T-helper 2 cell treated with Interferon-gamma antibody and Interleukin-4, amounts not matched to agents 5 μg/mL and 100 μg/mL, for 36 hours (primary cell): Measurements from ENCODE around the gene IVNS1ABP.
"Not testable (repeated sequence)": the region's sequence is repeated elsewhere in the genome, so short reads cannot be mapped to it uniquely, and the experiment has no call there.

Experiments used
- DNase-seq: peaks from one replicate; pipeline ENCODE4 v3.0.0; 2021; ENCODE audit warnings: low spot score
- H3K27ac Mint-ChIP-seq: one replicate; pipeline ENCODE4 v1.8.0; 2021; ENCODE audit warnings: mild to moderate bottlenecking, mixed read lengths
- H3K27me3 Mint-ChIP-seq: one replicate; pipeline ENCODE4 v1.8.0; 2021; ENCODE audit warnings: low read depth, mixed read lengths
- H3K36me3 Mint-ChIP-seq: one replicate; pipeline ENCODE4 v1.8.0; 2021; ENCODE audit warnings: low read depth, mixed read lengths
- H3K4me1 Mint-ChIP-seq: one replicate; pipeline ENCODE4 v1.8.0; 2021; ENCODE audit warnings: low read depth, mixed read lengths
- H3K4me3 Mint-ChIP-seq: one replicate; pipeline ENCODE4 v1.8.0; 2022; ENCODE audit warnings: mild to moderate bottlenecking, moderate library complexity, mixed read lengths
- H3K9me3 Mint-ChIP-seq: one replicate; pipeline ENCODE4 v1.8.0; 2021; ENCODE audit warnings: mixed read lengths

The IVNS1ABP gene

GRCh38 chr1:185317034-185317885 is at the start of gene IVNS1ABP:
Gene IVNS1ABP (minus strand): TSS chr1:185317243. CDS start chr1:185309493, 7,750 bp downstream.
- peak; percentile 93 for DNase-seq
- Mint-ChIP-seq H3K36me3 (peaks cover 42% of the 10 kb centered on the region), H3K9me3 (peaks cover 7% of the 10 kb centered on the region), H3K4me3 (peak within 1 kb of the TSS; percentile 99), H3K27ac (peak within 1 kb of the TSS; percentile 97), H3K27me3 (no peaks in the 10 kb centered on the region), H3K4me1 (peaks cover 49% of the 10 kb centered on the region)

DNA sequence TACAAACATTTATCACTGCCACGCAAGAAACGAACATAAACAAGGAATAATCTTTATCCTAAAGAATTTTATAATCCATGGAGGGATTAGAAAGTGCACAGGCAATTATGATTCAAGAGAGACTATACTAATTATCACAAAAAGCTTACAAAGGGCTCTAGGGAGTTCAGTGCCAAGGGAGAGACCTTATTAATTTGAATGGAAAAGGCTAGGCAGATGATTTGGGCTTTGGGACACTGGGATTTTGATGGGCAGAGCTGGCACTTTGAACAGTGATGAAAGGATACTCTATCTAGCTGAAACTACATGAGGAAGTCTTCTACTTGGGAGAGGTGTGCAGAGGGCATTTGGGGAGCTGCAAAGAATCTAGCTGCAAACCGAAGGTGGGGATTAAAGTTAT is 48.9 kb upstream of the IVNS1ABP start:
- no peak for DNase-seq
- Mint-ChIP-seq H3K36me3 (peaks cover 14% of the 10 kb centered on the region), H3K27me3 (peaks cover 25% of the 10 kb centered on the region), H3K4me1 (peaks cover 9% of the 10 kb centered on the region), H3K9me3 (peaks cover 32% of the 10 kb centered on the region), H3K27ac (no peak overlapping the region), H3K4me3 (no peak overlapping the region)

GRCh38 chr1:185364528-185364927 is 47.5 kb upstream of the IVNS1ABP start:
- not testable (repeated sequence) for H3K4me1 Mint-ChIP-seq, H3K27ac Mint-ChIP-seq, H3K4me3 Mint-ChIP-seq, DNase-seq
- Mint-ChIP-seq H3K27me3 (peaks cover 25% of the 10 kb centered on the region), H3K9me3 (peaks cover 40% of the 10 kb centered on the region), H3K36me3 (peaks cover 14% of the 10 kb centered on the region)

DNA sequence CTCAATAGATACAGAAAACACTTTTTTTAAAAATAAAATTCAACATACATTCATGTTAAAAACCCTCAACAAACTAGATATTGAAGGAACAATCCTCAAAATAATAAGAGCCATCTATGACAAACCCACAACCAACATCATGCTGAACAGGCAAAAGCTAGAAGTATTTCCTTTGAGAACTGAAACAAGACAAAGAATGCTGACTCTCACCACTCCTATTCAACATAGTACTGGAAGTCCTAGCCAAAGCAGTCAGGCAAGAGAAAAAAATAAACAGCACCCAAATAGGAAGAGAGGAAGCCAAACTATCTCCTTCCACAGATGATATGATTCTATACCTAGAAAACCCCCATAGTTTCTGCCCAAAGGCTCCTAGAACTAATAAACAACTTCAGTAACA is 46.2 kb upstream of the IVNS1ABP start:
- no peak overlapping the region for H3K4me3 Mint-ChIP-seq
- DNase-seq, result no peak
- H3K9me3 Mint-ChIP-seq, result peaks cover 44% of the 10 kb centered on the region
- H3K36me3 Mint-ChIP-seq, result peaks cover 16% of the 10 kb centered on the region
- H3K4me1 Mint-ChIP-seq, result peaks cover 8% of the 10 kb centered on the region
- H3K27me3 Mint-ChIP-seq, result peaks cover 25% of the 10 kb centered on the region
- no peak overlapping the region for H3K27ac Mint-ChIP-seq

DNA sequence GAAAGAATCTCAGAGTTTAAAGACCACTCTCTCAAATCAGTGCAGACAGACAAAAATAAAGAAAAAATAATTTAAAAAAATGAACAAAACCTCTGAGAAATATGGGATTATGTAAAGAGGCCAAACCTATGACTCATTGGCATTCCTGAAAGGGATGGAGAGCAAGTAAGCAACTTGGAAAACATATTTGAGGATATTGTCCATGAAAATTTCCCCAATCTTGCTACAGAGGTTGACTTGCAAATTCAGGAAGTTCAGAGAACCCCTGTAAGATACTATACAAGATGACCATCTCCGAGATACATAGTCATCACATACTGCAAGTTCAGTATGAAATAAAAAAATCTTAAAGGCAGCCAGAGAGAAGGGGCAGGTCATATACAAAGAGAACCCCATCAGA is 43.7 kb upstream of the IVNS1ABP start:
- no peak for DNase-seq
- Mint-ChIP-seq H3K27me3 (peaks cover 22% of the 10 kb centered on the region), H3K36me3 (peaks cover 18% of the 10 kb centered on the region), H3K4me1 (peaks cover 8% of the 10 kb centered on the region), H3K4me3 (no peak overlapping the region), H3K9me3 (peaks cover 44% of the 10 kb centered on the region), H3K27ac (no peak overlapping the region)

DNA sequence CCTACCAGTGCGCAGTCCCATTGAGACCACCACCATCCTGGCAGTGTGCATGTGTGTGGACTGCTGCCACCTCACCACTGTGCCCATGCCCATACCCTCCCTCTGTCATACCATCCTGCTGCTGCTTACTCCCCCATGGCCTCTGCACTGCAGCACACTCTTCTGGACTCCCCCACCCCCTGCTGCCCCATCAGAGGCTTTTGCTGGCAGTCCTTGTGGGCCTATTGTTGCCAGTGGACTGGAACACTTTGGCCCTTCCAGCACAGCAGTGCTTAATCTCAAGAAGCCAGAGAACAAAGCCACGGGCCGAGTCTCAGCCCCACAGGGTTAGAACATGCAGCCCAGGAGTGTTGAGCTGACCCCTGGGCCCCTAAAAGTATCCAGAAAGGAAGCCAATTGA is 41.9 kb upstream of the IVNS1ABP start:
- Mint-ChIP-seq H3K36me3 (peaks cover 18% of the 10 kb centered on the region), H3K9me3 (peaks cover 40% of the 10 kb centered on the region), H3K27ac (no peak overlapping the region), H3K4me1 (peaks cover 8% of the 10 kb centered on the region), H3K27me3 (peaks cover 10% of the 10 kb centered on the region), H3K4me3 (no peak overlapping the region)
- no peak for DNase-seq

DNA sequence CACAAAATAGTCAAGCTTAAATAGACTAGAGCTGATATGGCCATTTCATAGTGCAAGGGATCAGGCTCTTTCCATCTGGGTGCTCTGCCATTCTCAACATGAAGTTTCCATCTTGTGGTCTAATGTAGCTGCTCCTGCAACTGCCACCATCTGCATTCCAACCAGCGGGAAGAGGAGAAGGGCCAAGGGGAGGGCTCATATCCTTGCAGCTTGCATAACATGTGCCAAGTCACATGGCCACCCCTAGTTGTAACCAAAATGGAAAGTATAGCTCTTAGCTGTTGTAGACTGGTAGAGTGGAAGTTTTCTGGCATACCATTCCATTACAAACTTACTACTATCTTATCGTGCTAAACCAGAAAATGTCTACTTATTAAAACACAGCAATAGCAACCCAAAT is 38.9 kb upstream of the IVNS1ABP start:
- H3K27ac Mint-ChIP-seq, result no peak overlapping the region
- H3K9me3 Mint-ChIP-seq, result peaks cover 11% of the 10 kb centered on the region
- peaks cover 4% of the 10 kb centered on the region for H3K36me3 Mint-ChIP-seq
- H3K4me1 Mint-ChIP-seq, result no peaks in the 10 kb centered on the region
- DNase-seq, result no peak
- H3K4me3 Mint-ChIP-seq, result no peak overlapping the region
- H3K27me3 Mint-ChIP-seq, result no peaks in the 10 kb centered on the region

GRCh38 chr1:185353124-185353523 is 36.1 kb upstream of the IVNS1ABP start:
- Mint-ChIP-seq H3K27me3 (no peaks in the 10 kb centered on the region), H3K27ac (no peak overlapping the region), H3K4me3 (no peak overlapping the region), H3K9me3 (no peaks in the 10 kb centered on the region), H3K4me1 (peaks cover under 1% of the 10 kb centered on the region), H3K36me3 (peaks cover 1% of the 10 kb centered on the region)
- DNase-seq, result no peak

DNA sequence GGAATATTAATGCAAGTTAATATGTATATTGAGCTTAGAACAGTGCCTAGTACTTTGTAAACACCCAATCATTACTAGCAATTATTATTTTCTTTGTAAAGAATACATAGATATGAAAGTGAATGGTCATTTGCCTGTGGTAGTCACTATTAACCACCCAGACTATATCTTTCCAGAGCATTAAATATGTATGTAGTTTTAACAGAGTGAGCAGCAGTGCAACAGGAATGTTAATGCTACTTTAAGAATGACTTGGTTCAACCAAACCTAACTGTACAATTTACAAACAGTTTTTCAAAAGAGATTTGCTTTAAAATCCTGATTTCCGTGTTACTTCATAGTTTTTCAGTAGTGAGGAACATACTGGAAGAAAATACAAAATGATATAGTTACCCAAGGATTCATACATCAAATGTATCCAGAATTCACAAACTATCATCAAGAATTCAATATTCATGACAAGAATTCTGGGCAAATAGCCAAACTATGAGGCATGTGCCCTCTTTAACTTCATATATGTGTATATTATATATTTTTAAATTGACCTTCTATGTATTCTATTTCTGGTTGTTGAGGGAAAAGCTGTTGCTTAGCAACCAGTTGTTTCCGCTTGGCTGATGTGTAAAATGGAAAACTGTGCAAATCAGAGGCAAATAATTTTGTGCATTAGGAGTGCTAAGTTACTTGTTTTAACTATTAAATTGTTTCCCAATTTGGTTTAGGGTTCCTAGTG is 34.9 kb upstream of the IVNS1ABP start:
- peaks cover 4% of the 10 kb centered on the region for H3K4me1 Mint-ChIP-seq
- no peak overlapping the region for H3K4me3 Mint-ChIP-seq
- DNase-seq, result no peak
- H3K36me3 Mint-ChIP-seq, result no peaks in the 10 kb centered on the region
- no peak overlapping the region for H3K27ac Mint-ChIP-seq
- no peaks in the 10 kb centered on the region for H3K27me3 Mint-ChIP-seq
- no peaks in the 10 kb centered on the region for H3K9me3 Mint-ChIP-seq

DNA sequence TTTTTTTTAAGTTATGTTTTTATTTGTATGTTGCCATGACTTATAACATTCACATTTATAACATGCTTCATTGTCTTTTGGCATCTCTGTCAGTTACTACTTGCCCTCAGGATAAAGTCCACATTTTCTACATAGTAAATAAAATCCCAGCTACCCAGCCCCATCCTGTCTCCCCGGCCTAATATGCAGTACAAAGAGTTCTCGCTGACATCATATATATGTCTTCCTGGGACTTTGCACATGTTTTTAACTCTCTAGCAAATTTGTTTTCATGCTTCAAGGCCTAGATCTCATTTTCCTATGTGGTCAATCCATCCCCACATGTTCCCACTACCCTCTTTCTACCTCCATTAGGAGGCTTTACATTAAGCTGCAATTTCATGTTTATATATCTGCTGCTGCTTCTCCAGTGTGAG is 33.0 kb upstream of the IVNS1ABP start:
- H3K9me3 Mint-ChIP-seq, result no peaks in the 10 kb centered on the region
- H3K27ac Mint-ChIP-seq, result no peak overlapping the region
- H3K36me3 Mint-ChIP-seq, result no peaks in the 10 kb centered on the region
- no peak overlapping the region for H3K4me3 Mint-ChIP-seq
- H3K27me3 Mint-ChIP-seq, result no peaks in the 10 kb centered on the region
- H3K4me1 Mint-ChIP-seq, result peaks cover 15% of the 10 kb centered on the region
- DNase-seq, result no peak

GRCh38 chr1:185349556-185349955 is 32.5 kb upstream of the IVNS1ABP start:
- Mint-ChIP-seq H3K27me3 (no peaks in the 10 kb centered on the region), H3K4me3 (no peak overlapping the region), H3K36me3 (no peaks in the 10 kb centered on the region), H3K9me3 (no peaks in the 10 kb centered on the region), H3K4me1 (peaks cover 17% of the 10 kb centered on the region), H3K27ac (no peak overlapping the region)
- DNase-seq, result no peak

GRCh38 chr1:185348985-185349384 is 31.9 kb upstream of the IVNS1ABP start:
- Mint-ChIP-seq H3K36me3 (peaks cover 2% of the 10 kb centered on the region), H3K27me3 (no peaks in the 10 kb centered on the region), H3K4me1 (peaks cover 19% of the 10 kb centered on the region), H3K4me3 (no peak overlapping the region), H3K9me3 (no peaks in the 10 kb centered on the region), H3K27ac (no peak overlapping the region)
- no peak for DNase-seq

- H3K36me3 Mint-ChIP-seq, result peaks cover 2% of the 10 kb centered on the region
- DNase-seq, result no peak
- H3K4me1 Mint-ChIP-seq, result peaks cover 19% of the 10 kb centered on the region
- H3K4me3 Mint-ChIP-seq, result no peak overlapping the region
- no peaks in the 10 kb centered on the region for H3K27me3 Mint-ChIP-seq
- H3K27ac Mint-ChIP-seq, result no peak overlapping the region
- no peaks in the 10 kb centered on the region for H3K9me3 Mint-ChIP-seq
Measured at GRCh38 chr1:185348296-185348695, 31.3 kb upstream of the IVNS1ABP start.

DNA sequence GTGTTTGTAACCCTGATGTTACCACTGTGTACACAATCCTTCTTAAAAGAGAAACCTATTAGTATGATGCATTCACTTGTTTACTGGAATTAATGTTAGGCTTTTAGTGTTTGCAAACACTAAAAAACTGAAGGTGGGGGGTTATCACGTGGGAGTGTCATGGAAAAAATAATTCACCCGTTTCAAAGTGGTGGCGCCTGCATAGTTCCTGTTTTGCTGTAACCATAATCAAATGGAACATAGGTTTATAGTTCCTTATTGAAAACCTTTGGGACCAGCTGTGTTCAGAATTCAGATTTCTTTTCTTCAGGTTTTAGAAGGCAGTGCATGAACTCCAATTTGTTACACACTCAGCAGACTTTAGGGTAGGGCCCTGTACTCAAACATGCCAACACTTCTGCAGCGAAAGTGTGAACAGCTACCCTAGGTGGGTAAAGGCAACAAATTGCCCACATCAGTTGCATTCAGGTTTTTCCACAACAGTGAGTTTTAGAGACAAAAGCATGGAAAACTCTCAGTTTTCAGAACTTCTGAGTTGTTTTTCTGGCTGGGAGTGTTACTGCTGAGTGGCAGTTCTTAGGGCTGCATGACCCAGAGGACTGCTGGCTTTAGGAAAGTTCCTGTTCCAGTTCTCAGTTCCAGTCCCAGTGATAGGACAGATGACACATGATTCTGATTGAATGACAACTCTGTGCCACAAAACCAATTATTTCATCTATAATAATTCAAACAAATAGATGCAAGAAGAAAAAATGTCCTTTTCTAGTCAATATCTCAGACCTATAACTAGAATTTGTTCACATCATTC is 29.1 kb upstream of the IVNS1ABP start:
- no peak overlapping the region for H3K27ac Mint-ChIP-seq
- no peaks in the 10 kb centered on the region for H3K9me3 Mint-ChIP-seq
- peaks cover 5% of the 10 kb centered on the region for H3K36me3 Mint-ChIP-seq
- no peak for DNase-seq
- H3K27me3 Mint-ChIP-seq, result no peaks in the 10 kb centered on the region
- no peak overlapping the region for H3K4me3 Mint-ChIP-seq
- H3K4me1 Mint-ChIP-seq, result peaks cover 24% of the 10 kb centered on the region
